GM18507 (cell line): ENCODE data around the gene NFKBIZ.
"Not testable (repeated sequence)": the region's sequence is repeated elsewhere in the genome, so short reads cannot be mapped to it uniquely, and the experiment has no call there.

Source experiments
- DNase-seq: peaks from one replicate; pipeline ENCODE4 v3.0.0; 2011; ENCODE audit warnings: low read depth; ENCODE audit not compliant: insufficient read length; ENCODE audit errors: extremely low spot score
- FAIRE-seq: peaks from 2 replicates; lab custom pipeline; 2011; peaks lifted over from hg19 to GRCh38; lab: Jason Lieb, UNC

The NFKBIZ gene

DNA sequence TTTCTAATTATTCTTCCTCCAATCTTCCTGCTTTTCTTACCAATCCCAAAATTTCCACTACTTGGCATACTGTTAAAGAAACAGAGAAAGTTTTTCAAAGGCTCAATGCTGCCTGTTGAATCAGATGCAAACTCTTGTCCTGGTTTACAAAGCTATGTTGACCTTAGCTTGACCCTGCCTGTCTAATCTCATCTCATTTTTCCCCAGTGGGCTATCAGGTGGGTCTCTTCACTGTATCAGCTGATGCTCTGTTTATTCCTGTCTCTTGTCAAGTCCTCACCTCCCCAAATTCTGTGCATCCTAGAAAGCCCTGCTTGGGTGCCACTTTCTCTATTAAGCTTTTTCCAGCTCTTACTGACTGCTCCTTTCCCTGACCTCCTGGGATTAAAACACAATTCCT is 18.2 kb downstream of the NFKBIZ start:
- DNase-seq: no peak
- FAIRE-seq: no peak

DNA sequence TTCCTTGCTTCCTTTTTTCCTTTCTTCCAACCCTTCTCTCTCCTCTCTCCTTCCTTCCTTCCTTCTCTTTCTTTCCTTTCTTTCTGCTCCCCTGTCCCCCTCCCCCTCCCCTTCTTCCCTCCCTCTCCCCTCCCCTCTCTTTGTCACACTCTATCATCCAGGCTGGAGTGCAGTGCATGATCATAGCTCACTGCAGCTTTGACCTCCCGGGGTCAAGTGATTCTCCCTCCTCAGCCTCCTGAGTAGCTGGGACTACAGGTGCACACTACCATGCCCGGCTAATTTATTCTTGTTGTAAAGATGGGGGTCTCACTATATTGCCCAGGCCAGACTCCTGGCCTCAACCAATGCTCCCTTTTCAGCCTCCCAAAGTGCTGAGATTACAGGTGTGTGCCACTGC is 18.7 kb downstream of the NFKBIZ start:
- DNase-seq (no peak), FAIRE-seq (no peak)

DNA sequence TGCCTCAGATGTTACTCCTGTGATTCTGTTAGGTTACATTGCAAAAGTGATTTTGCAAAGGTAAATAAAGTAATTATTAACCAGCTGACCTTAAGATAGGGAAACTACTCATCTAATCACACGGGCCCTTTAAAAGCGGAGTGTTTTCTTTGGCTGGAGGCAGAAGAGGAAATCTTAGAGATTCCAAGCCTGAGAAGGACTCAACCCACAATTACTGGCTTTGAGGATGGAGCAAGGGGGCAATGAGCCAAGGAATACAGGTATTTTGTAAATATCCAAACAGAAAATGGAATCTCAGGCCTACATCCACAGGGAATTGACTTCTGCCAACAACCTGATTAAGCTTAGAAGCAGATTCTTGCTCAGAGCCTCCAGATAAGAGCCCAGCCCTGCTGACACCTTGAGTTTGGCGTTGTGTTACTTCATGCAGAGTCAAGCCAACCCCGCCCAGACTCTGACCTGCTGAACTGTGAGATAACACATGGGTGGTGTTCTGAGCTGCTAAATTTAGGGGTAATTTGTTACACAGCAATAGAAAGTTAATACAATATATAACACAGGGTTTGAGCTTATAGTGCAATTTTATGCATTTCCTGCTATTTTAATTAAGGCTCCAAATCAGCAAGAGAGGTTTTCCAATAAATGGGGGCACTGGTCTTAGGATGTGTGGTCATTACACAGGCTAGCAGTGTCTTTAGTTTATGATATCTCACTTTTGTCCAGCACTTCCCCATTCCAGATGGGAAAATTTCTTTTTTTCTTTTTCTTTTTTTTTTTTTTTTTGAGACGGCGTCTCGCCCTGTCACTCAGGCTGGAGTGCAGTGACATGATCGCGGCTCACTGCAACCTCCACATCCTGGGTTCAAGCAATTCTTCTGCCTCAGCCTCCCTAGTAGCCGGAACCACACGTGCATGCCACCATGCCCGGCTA is 19.5 kb downstream of the NFKBIZ start:
- DNase-seq (no peak), FAIRE-seq (no peak)

DNA sequence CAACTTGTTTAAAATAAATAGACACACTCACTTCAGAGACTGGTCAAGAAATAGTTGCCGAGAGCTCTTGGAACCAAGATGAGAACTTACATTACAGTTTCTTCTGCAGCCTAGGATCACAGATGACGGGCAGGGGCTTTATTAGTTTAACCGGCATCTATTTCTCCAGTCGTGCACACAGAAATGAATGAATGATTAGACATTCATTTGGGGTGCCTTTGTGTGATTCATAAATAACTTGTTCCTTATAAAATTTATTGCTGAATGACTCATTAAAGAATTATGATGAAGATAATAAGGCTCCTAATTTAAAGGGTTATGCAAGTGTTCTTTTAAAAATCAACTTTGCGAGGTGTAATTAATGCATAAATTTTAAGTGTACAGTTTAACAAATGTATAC is 20.8 kb downstream of the NFKBIZ start:
- FAIRE-seq: no peak
- no peak for DNase-seq

DNA sequence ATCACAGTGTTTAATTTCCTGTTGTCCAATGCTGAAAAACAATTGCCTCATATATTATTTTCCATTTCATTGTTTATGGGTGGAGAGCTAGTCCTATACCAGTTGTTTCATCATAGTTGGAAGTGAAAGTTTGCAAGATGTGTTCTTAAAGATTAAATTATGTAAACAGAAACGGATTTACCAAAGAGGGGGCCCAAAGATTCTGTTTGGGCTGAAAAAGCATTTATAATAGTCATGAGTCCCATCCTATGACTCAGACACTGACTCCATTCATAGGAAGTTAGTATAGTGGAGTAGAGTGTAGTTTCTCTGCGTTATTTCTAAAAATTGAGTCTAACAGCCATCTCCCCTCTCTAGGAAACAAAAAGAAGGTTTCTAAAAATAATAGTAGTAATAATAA is 24.3 kb downstream of the NFKBIZ start:
- no peak for FAIRE-seq
- DNase-seq: no peak

DNA sequence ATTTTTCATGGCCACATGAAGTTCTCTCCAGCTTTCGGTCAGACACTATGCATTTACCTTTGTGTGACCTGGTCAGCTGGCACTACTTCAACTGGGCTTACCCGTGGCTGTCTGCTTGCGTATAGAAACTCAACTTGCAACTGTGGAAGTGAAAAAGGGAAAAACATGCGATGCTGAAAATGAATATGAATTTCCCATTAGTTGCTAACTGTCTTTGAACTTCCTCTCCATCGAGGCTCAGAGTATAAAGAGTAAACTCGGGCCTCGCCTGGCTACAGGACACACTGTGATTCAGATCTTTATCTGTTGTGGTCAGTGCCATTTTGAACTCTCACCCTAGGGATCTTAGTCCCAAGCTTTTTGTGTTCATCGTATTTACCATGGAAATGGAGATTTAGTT is 26.8 kb downstream of the NFKBIZ start:
- peak; percentile 9 for FAIRE-seq

DNA sequence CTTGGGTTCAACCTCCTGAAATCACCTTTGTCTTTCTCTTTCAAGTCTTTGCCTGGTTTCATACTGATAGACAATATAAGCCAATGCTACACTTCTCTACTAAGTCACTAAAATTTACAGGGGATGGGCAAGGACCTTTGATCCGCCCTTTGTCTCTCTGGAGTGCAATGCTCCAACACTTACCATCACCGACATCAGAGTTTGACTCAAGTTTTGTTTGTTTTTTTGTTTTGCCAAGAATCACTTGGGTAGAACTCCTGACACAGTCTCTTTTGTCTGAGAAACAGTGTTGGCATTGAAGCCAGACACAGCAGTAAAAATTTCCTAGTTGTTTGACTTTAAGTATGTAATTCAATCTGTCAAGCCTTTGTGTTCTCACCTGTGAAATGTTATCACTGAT is 29.3 kb downstream of the NFKBIZ start:
- no peak for DNase-seq
- no peak for FAIRE-seq

More for the DNA sequence above, 26.8 kb downstream of the NFKBIZ start:
- no peak for DNase-seq

DNA sequence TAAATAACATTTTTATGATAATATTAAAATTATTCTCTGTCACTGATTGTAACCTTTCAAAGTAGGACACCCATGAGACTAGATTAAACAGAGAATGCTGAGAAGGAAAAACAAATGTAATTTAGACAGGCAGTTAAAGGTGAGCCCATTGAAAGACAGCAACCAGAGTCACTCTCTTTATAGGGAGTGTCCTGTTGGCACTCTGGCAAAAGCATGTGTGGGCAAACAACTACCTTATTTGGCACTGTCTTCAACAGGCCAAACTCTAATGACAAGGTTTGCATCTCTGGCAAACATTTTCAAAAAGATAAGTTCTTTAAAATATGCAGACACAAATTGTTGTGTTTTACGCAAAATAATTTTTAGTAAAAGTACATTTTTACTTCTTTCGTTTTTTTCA is 29.8 kb downstream of the NFKBIZ start:
- DNase-seq: no peak
- no peak for FAIRE-seq

DNA sequence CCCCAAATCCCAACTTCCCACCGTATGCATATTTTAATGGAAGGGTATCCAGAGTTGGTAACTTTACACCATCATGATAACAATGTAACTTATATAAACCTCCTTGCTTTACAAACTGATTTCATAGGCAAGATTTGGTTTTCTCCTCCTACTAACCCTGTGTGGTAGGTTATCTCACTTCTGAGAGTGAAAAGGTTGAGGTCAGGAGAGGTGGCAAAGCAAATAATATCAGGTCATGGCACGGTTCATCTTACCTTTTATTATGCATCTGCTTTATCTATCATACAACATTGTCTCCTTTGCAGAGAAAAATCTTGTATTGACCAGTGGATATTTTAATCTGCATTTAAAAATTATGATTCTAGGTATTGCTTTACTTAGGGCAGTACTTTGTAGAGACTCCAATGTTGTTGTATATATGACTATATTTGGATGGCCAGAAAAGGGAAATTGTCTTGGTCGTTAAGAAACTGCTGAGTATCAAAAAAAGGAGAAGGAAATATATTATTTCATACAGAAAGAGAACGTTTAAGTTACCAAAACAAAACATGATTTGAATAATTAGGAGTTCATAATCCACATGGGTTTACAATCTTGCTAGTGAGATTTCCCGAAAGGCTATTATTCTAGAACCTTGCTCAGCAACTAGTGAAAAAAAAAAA is 30.4 kb downstream of the NFKBIZ start:
- FAIRE-seq: no peak
- no peak for DNase-seq

DNA sequence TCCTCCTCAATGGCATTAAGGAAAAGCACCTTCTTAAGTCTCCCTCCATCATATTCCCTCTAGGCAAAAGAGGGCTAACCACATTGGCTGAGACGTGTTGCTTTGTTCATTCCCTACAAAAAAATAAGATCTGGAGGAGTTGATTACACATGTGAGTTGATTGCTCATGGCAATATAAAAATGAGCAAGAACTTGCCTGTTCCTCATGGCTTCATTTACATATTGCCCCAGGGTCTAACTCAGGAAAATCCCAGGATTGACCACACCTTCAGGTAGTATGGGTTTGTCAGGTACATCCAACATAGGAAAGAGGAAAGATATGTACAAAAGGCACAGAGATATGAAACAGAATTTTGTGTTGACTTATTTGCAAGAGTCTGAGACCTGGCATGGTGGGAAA is 35.5 kb downstream of the NFKBIZ start:
- FAIRE-seq: no peak

DNA sequence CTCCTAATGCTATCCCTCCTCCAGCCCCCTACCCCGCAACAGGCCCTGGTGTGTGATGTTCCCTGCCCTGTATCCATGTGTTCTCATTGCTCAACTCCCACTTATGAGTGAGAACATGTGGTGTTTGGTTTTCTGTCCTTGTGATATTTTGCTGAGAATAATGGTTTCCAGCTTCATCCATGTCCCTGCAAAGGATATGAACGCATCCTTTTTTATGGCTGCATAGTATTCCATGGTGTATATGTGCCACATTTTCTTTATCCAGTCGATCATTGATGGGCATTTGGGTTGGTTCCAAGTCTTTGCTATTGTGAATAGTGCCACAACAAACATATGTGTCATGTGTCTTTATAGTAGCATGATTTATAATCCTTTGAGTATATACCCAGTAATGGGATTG is 36.3 kb downstream of the NFKBIZ start:
- not testable (repeated sequence) for FAIRE-seq, DNase-seq

More for the DNA sequence above, 35.5 kb downstream of the NFKBIZ start:
- no peak for DNase-seq

DNA sequence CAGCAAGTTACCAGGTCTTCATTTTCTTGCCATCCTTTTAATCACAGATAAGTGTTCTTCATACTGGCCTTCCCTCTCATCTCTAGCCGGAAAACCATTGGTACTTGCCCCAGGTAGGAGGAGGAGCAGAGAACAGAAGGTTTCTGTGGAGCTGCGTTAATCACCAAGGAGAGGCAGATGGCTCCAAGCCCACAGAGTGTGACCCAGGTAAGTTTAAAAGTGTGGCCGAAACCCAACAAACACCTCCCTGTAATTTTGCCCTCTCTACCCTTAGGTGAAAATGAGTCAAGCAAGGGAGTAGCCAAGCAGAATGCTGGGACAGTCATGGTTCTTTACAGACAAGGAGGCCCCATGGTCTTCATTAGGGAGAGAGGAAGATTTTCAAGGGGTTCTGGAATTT is 37.3 kb downstream of the NFKBIZ start:
- DNase-seq (no peak), FAIRE-seq (no peak)

DNA sequence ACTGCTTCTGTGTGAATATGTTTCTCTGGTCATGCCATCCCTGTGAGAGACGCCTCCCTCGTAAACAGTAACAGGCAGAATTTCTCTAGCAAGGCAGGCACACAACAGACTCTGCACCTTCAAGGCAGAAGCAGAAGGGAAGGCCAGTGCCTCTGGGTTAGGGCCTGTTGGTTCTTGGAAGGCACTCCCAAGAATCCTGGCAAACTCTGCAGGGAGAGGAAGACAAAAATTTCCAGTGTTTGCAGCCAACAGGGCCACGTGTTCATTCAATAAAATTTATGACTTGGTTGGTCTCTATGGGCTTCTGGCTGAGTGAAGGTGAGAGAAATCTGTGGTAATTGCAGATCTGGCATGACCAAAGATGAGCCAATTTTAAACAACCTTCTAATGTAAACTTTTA is 39.3 kb downstream of the NFKBIZ start:
- DNase-seq (no peak), FAIRE-seq (no peak)

DNA sequence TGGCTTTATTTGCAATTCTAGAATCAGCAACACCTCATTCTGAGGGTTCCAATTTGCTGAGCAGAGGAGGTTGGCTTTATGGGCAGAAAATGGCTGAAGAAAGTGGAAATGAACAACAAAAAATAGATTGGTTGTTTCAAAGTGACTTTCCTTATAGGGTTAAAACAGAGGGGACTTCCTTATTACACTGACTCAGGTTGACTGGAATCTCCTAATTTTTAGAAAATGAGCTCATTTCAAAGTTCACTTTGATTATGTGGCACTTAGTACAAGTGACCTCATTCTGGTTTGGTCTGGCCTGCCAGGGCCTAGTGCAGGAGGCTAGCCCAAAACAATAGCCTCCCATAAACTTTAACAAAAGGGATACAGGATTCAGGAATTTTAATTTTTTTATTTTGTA is 41.4 kb downstream of the NFKBIZ start:
- DNase-seq: no peak
- no peak for FAIRE-seq

DNA sequence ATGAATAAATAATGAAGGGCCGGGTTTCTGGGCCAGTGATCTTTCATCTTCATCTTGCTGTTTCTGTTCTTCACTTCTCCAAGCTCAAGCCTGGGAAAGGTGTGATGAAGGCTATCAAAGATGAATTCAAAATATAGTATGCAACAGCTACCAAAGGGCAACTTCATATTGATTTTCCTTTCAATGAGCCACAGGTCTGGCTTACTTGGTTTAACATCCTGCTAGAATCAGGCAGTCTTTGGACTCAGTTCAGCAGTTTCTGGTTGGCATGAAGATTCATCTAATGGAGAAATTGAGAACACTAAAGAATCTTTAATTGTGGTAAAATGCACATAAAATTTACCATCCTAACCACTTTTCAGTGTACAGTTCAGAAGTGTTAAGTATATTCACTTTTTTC is 43.3 kb downstream of the NFKBIZ start:
- no peak for DNase-seq
- no peak for FAIRE-seq

DNA sequence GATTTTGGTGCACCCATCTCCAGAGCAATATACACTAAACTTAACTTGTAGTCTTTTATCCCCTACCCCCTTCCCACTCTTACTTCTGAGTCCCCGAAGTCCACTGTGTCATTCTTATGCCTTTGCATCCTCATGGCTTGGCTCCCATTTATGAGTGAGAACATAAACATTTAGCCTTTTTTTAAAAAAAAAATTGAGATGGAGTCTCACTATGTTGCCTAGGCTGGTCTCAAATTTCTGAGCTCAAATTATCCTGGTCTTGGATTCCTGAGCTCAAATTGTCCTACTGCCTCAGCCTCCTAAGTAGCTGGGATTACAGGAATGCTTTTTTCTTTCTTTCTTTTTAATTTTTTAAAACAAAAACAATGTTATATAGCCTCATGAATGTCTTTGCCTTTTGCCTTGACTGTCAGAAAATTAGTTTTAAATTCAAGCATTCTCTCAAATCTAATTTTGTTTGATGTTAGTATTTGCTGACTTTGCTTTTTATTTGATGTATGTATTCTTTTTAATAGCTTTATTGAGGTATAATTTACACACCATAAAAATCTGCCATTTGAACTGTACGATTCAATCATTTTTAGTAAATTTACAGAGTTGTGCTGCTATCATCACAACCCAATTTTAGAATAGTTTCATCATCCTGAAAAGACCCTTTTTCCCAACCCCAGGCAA is 46.9 kb downstream of the NFKBIZ start:
- FAIRE-seq: no peak
- no peak for DNase-seq

DNA sequence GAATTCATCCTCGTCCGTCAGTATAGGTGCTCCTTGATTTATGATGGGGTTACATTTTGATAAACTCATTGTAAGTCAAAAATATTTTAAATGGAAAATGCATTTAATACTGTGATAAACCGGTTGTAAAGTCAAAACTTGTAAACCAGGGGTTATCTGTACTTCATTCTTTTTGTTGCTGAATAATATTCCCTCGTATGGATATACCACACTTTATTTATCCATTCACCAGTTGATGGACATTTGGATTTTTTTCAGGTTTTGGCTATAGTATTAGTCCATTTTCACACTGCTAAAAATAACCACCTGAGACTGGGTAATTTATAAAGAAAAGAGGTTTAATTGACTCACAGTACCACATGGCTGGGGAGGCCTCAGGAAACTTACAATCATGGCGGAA is 47.7 kb downstream of the NFKBIZ start:
- DNase-seq (no peak), FAIRE-seq (no peak)

DNA sequence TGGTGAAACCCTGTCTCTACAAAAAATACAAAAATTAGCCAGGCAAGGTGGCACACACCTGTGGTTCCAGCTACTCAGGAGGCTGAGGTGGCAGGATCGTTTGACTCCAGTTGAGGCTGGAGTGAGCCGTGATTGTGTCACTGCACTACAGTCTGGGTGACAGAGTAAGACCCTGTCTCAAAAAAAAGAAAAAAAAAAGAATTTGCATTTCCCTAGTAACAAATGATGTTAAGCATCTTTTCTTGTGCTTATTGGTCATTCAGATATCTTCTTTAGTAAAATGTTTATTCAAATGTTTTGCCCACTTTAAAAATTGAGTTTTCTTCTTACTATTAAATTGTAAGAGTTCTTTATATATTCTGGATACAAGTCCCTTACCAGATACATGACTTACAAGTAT is 48.7 kb downstream of the NFKBIZ start:
- DNase-seq (no peak), FAIRE-seq (peak; percentile 64)

DNA sequence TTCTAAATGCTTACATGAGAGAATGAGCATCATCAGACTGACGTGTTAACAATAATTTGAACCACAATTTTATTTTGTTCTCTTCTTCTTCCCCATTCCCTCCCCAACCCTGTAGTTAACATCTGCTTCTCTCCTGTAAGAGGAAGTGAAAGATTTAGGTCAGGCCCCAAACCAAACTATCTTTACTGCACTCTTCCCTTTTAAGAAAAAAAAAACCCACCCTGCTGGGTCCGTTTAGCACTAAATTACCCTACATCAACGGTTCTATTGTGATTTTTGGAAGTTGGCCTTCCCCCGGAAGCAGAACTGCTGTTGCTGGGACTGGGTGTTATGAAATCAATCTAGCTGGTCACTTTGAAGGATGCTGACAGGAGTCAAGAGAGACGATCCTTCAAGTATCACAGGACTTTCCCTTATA is 49.4 kb downstream of the NFKBIZ start:
- FAIRE-seq (peak; percentile 93), DNase-seq (peak; percentile 20)

DNA sequence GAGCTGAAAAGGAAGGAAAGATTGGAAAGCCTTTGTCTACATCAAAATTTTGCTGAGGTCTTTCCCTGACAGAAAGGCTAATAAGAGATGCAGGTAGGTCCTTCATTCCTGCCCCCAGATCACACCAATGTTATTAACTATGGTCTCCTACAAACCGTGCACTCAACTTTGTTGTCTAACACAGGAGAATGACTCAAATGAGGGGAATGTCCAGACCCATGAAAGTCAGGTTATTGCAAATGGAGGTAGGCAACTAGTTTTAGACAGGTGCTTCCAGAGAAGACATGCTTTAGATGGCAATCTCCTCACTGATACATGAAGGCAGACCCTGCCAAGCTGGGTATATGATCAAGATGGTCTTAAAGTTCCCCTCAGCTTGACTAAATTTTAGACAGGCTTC is 51.0 kb downstream of the NFKBIZ start:
- DNase-seq (no peak), FAIRE-seq (peak; percentile 21)
